GM15510 (cell line): ENCODE results near the gene CYRIA.

ENCODE experiments used
- POLR2A ChIP-seq: IDR thresholded peaks from 3 replicates; pipeline ENCODE4 v1.6.1; 2011; ENCODE audit warnings: borderline replicate concordance; ENCODE audit not compliant: insufficient read length; ENCODE audit errors: extremely low read depth

Gene CYRIA

GRCh38 chr2:16617282-16618266 is 48.1 kb downstream of the CYRIA start:
- TF ChIP-seq POLR2A, result no peak
